GM23338 (cell line): Measurements from ENCODE around the gene KLF7. TPM values are rescaled to one million over a fixed set of nuclear protein-coding genes. Genes with fewer than 3 reads are reported as not detected.

Experiments
- ATAC-seq: fragments of 200-7000 bp; cut with Tn5 transposase; 3 replicates; pipeline ENCODE4 v1.9.1; 2020
- DNase-seq: peaks from one replicate; pipeline ENCODE4 v3.0.0-alpha.2; 2015; ENCODE audit warnings: low spot score
- H2AFZ ChIP-seq: fragments of 200-600 bp; sonication (generic); 2 replicates; pipeline ENCODE4 v1.8.0; 2016; ENCODE audit warnings: antibody characterized with exemption, mild to moderate bottlenecking, moderate library complexity
- H3F3A ChIP-seq: fragments of 200-600 bp; sonication (generic); replicated peaks from 2 replicates; pipeline ENCODE4 v1.8.0; 2017; ENCODE audit warnings: antibody characterized with exemption, mixed run types, low read depth
- H3K27ac ChIP-seq: fragments of 200-600 bp; sonication (generic); 2 replicates; pipeline ENCODE4 v1.6.1; 2016; ENCODE audit warnings: low read depth
- H3K27me3 ChIP-seq: fragments of 200-600 bp; sonication (generic); 2 replicates; pipeline ENCODE4 v1.8.0; 2016; ENCODE audit warnings: mild to moderate bottlenecking, mixed run types, moderate library complexity; ENCODE audit not compliant: insufficient read depth
- H3K36me3 ChIP-seq: fragments of 200-600 bp; sonication (generic); 2 replicates; pipeline ENCODE4 v1.8.0; 2016; ENCODE audit warnings: mild to moderate bottlenecking; ENCODE audit not compliant: insufficient read depth
- H3K4me1 ChIP-seq: fragments of 200-600 bp; sonication (generic); 2 replicates; pipeline ENCODE4 v1.8.0; 2016; ENCODE audit warnings: mild to moderate bottlenecking, moderate library complexity; ENCODE audit not compliant: insufficient read depth
- H3K4me2 ChIP-seq: fragments of 200-600 bp; sonication (generic); 2 replicates; pipeline ENCODE4 v1.7.1; 2017; ENCODE audit warnings: mixed run types
- H3K4me3 ChIP-seq: fragments of 200-600 bp; sonication (generic); 2 replicates; pipeline ENCODE4 v1.6.1; 2016; ENCODE audit warnings: mixed run types
- H3K79me2 ChIP-seq: fragments of 200-600 bp; sonication (generic); replicated peaks from 2 replicates; pipeline ENCODE4 v1.8.0; 2017; ENCODE audit warnings: mild to moderate bottlenecking; ENCODE audit not compliant: insufficient read depth
- H3K9me2 ChIP-seq: fragments of 200-600 bp; sonication (generic); 2 replicates; pipeline ENCODE4 v1.8.0; 2017; ENCODE audit not compliant: insufficient read depth
- H4K20me1 ChIP-seq: fragments of 200-600 bp; sonication (generic); replicated peaks from 2 replicates; pipeline ENCODE4 v1.8.0; 2017; ENCODE audit warnings: mild to moderate bottlenecking; ENCODE audit not compliant: insufficient read depth
- H3K27ac Mint-ChIP-seq: 2 replicates; pipeline ENCODE4 v1.8.0; 2020; ENCODE audit warnings: inconsistent platforms, mild to moderate bottlenecking, moderate library complexity, mixed read lengths
- H3K27me3 Mint-ChIP-seq: 3 replicates; pipeline ENCODE4 v1.8.0; 2022; ENCODE audit warnings: low read depth, mild to moderate bottlenecking, moderate library complexity, mixed read lengths, inconsistent platforms; ENCODE audit not compliant: insufficient read depth, poor library complexity
- H3K36me3 Mint-ChIP-seq: 3 replicates; pipeline ENCODE4 v1.8.0; 2021; ENCODE audit warnings: low read depth, mild to moderate bottlenecking, inconsistent platforms, moderate library complexity, mixed read lengths
- H3K4me1 Mint-ChIP-seq: 3 replicates; pipeline ENCODE4 v1.8.0; 2020; ENCODE audit warnings: mild to moderate bottlenecking, inconsistent platforms, mixed read lengths
- H3K4me3 Mint-ChIP-seq: 3 replicates; pipeline ENCODE4 v1.8.0; 2021; ENCODE audit warnings: moderate library complexity, mild to moderate bottlenecking, inconsistent platforms, mixed read lengths
- H3K9me3 Mint-ChIP-seq: 3 replicates; pipeline ENCODE4 v1.8.0; 2020; ENCODE audit warnings: moderate library complexity, mild to moderate bottlenecking, inconsistent platforms, mixed read lengths
- EZH2phosphoT487 ChIP-seq: fragments of 200-600 bp; sonication (generic); IDR thresholded peaks from one replicate; pipeline ENCODE4 v1.8.1; 2018; ENCODE audit warnings: antibody characterized with exemption; ENCODE audit not compliant: unreplicated experiment
- JUNB ChIP-seq: IDR thresholded peaks from one replicate; pipeline ENCODE4 v1.6.1; 2016; ENCODE audit warnings: antibody characterized with exemption; ENCODE audit not compliant: unreplicated experiment
- NANOG ChIP-seq: IDR thresholded peaks from 2 replicates; pipeline ENCODE4 v1.6.1; 2016; ENCODE audit warnings: antibody characterized with exemption, borderline replicate concordance
- REST ChIP-seq: IDR thresholded peaks from one replicate; pipeline ENCODE4 v1.6.1; 2018; ENCODE audit warnings: antibody characterized with exemption; ENCODE audit not compliant: unreplicated experiment
- ZNF114 ChIP-seq: fragments of 250-450 bp; sonication (Bioruptor Pico); IDR thresholded peaks from 2 replicates; pipeline ENCODE4 v1.5.0; 2020; ENCODE audit warnings: mild to moderate bottlenecking, moderate library complexity
- ZNF462 ChIP-seq: fragments of 250-450 bp; sonication (Bioruptor Pico); IDR thresholded peaks from 2 replicates; pipeline ENCODE4 v1.5.0; 2020; ENCODE audit warnings: mild to moderate bottlenecking, moderate library complexity
- polyA plus RNA-seq: library from polyadenylated mRNA; unstranded; fragments of >200 nt; fragmentation: Nextera tagmentation; extraction: Ambion mirVana; gene quantifications from 2 replicates; pipeline ENCODE4 v1.2.1, GENCODE V29; 2016
- total RNA-seq: library from RNA; depleted of rRNA; stranded (reverse); fragments of >200 nt; shearing (Covaris generic); gene quantifications from 2 replicates; pipeline ENCODE4 v1.2.3, GENCODE V29; 2014

KLF7 gene
- total and polyA plus RNA-seq, 2 experiments from 2014 or later: 5.7 to 15.4 TPM

- H3K4me1 Mint-ChIP-seq: peaks cover 37% of the 10 kb centered on the region
- no peak for ATAC-seq
- peaks cover 15% of the 10 kb centered on the region for H3K36me3 Mint-ChIP-seq
- Histone ChIP-seq H3K9me2 (no peaks in the 10 kb centered on the region), H3K27ac (no peak overlapping the region; the same call in 1 of the 2 replicates), H3K4me1 (peaks cover 34% of the 10 kb centered on the region), H3K79me2 (0 out of 2 replicates have a peak, but pooled peaks cover 3% of the 10 kb centered on the region), H3K4me3 (no peak overlapping the region), H3K27me3 (no peaks in the 10 kb centered on the region), H3K4me2 (no peak overlapping the region), H2AFZ (no peak overlapping the region), H3K36me3 (no peaks in the 10 kb centered on the region), H3F3A (no peaks in the 10 kb centered on the region), H4K20me1 (no peaks in the 10 kb centered on the region)
- peaks cover 3% of the 10 kb centered on the region for H3K27me3 Mint-ChIP-seq
- no peak for DNase-seq
- H3K27ac Mint-ChIP-seq: no peak overlapping the region
- H3K9me3 Mint-ChIP-seq: no peaks in the 10 kb centered on the region
- no peak overlapping the region for H3K4me3 Mint-ChIP-seq
- TF ChIP-seq ZNF114 (no peak), JUNB (no peak), EZH2phosphoT487 (no peak), REST (no peak), NANOG (no peak), ZNF462 (CRISPR knock-in tag) (no peak)
Measured at GRCh38 chr2:207078186-207078798, 87.5 kb downstream of the KLF7 start.
